A549 treated with ZK216348 at 1 μM for 4 hours (cell line): ENCODE data around the gene UBE2N. TPM values are rescaled to one million over a fixed set of nuclear protein-coding genes. Genes with fewer than 3 reads are reported as not detected.

Source experiments
- total RNA-seq: library from RNA; stranded (reverse); fragments of 200-300 nt; extraction: Qiagen RNA extraction; gene quantifications from 5 replicates; pipeline ENCODE4 v1.2.3, GENCODE V29; 2022; ENCODE audit warnings: low read depth

UBE2N gene
- 129 to 198 TPM (median 154 TPM) in 5 replicates for total RNA-seq

GRCh38 chr12:93441617-93442410 is at the start of gene UBE2N:
Gene UBE2N, minus strand, starts transcription at chr12:93441947. Its CDS starts 63 bp downstream, at chr12:93441884.

GRCh38 chr12:93467351-93468007 is 25.7 kb upstream of the UBE2N start, which contains the start of gene MRPL42:
Gene MRPL42, plus strand, starts transcription at chr12:93467514. Its CDS starts 1,772 bp downstream, at chr12:93469286.

GRCh38 chr12:93377252-93378195 is 64.2 kb downstream of the UBE2N start, which contains the start of gene NUDT4:
Gene NUDT4, plus strand, starts transcription at chr12:93377925. Its CDS starts 398 bp downstream, at chr12:93378323.

Other genes starting within 250 kb of the UBE2N start
- 15.4 to 37.4 TPM (median 29.2 TPM) in 5 replicates for gene NUDT4, start 64.0 kb downstream of the UBE2N start, total RNA-seq
- gene MRPL42, start 25.6 kb upstream of the UBE2N start, total RNA-seq: 45.9 to 81.1 TPM (median 48.8 TPM) in 5 replicates
- 15.7 to 25.1 TPM (median 20.4 TPM) in 5 replicates for gene SOCS2, start 130.7 kb upstream of the UBE2N start, total RNA-seq
- 9.1 to 17.1 TPM (median 10.3 TPM) in 5 replicates for gene CRADD, start 235.4 kb upstream of the UBE2N start, total RNA-seq